Retinal pigment epithelial cell (primary cell): ENCODE results near the gene CERS5.

Experiments
- DNase-seq: peaks from one replicate; pipeline ENCODE4 v3.0.0-alpha.2; 2010; ENCODE audit warnings: low read depth
- H3K4me3 ChIP-seq: 2 replicates; pipeline ENCODE4 v1.5.1; 2011; ENCODE audit warnings: mild to moderate bottlenecking, low read length, control low read depth, moderate library complexity
- CTCF ChIP-seq: conservative IDR thresholded peaks from 2 replicates; pipeline ENCODE4 v1.5.1; 2011; ENCODE audit warnings: low read depth, low read length, control low read depth, inconsistent platforms

The CERS5 gene

DNA sequence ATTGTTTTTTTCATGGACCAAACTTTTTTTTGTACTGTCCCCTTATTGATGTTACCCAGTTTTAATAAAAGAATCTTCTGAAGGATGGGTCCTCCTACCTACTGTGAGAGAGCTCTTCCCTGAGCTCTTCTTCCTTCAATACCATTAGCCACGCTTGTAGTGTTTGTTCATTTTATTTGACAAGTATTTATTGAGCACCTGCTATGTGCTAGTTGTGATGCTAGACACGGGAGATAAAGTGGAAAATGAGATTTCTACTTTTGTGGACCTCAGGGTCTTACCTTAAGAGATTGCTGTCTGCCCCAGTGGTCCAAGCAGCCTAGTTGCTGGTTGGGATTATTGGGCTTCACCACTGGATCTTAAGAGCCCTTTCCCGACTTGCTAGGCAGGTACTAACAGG is 66.6 kb downstream of the CERS5 start:
- DNase-seq: no peak
- no peak overlapping the region for H3K4me3 ChIP-seq
- no peak for TF ChIP-seq CTCF

- TF ChIP-seq CTCF: no peak
- no peak overlapping the region for H3K4me3 ChIP-seq
- no peak for DNase-seq
These were observed 67.7 kb downstream of the CERS5 start for GRCh38 chr12:50099302-50100008.

DNA sequence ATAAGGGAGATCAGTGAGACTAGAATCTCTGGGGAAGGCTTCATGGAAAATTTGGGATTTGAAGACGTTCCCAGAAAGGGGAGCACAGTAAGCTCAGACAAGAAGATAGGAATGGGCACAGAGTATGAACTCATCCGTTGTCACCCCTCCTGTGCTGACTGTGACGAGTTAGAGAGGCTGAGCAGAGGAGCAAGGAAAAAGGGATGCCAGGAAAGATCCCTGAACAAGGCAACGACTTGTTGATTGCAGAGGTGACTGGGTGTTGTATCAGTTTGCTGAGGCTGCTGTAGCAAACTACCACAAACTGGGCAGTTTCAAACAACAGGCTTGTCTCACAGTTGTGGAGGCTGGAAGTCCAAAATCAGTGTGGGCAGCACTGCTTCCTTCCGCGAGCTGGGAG is 69.2 kb downstream of the CERS5 start:
- DNase-seq: no peak
- TF ChIP-seq CTCF: no peak
- H3K4me3 ChIP-seq: no peak overlapping the region

DNA sequence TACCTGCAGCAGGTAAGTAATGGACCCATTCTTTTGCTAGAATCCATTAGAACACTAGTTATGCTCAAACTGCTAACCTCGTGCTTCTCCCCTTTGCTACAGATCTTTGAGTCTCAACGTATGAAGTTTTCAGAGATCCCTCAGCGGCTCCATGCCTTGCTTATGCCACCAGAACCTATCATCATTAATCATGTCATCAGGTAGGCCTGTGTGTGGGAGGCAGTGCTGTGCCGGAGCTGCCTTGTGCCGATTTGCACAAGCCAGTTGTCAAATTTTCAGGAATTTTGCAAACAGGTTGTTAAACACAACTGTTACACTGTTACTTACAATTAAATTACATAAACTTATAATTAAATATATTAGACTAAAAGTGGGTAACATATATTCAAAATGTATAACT is 76.8 kb downstream of the CERS5 start:
- no peak overlapping the region for H3K4me3 ChIP-seq
- no peak for DNase-seq
- no peak for TF ChIP-seq CTCF

DNA sequence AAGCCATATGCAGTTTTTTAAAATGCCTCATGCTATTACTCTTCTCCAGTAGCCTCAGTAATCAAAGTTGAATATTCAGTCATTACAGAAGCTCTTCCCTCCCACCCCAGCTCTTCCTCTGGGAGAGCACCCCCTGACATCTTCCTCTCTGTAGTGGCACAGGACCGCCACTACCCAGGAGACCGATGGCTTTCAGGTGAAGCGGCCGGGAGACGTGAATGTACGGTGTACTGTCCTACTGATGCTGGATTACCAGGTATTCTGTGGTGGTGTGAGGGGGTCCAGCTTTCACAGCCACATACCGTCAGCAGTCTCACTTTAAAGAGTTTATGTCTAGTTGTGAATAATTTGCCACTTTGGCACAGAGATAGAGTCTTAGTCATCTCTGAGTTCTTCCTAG is 77.4 kb downstream of the CERS5 start:
- H3K4me3 ChIP-seq: no peak overlapping the region
- DNase-seq: no peak
- no peak for TF ChIP-seq CTCF

DNA sequence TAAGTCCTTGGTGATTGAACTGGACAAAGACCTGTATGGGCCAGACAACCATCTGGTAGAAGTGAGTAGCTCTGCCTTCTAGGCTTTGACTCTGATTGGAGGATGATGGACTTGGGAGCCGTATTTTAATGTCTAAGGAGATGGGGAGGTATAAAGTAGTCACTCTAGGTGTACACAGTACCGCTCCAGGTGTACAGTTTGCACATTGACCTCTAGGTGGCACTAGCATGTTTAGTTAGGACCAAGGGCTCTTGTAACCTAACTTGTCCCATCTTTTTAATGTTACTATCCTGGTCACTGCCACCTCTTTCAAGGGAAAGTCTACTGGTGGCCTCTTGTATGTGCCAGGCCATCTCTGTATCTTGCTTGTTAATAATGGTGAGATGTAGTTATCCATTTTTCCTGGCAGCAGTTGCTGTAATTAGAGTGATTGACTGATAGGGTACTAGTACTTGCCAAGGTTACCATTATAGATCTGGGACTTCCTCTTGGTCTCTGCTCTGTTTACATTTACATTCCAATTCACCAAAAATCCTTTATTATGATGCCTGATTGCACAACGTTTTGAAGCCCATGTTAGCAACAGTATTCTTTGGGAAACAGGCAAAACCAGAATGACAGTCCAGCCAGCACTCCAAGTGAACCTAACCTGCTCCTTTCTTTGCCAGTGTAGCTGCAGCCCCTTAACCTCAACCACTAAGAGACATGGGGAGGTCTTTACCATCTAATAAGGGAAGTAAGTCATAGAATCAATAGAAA is 78.4 kb downstream of the CERS5 start:
- TF ChIP-seq CTCF: peak; percentile 88
- no peak overlapping the region for H3K4me3 ChIP-seq
- DNase-seq: no peak

GRCh38 chr12:50087995-50088394 is 79.2 kb downstream of the CERS5 start:
- no peak overlapping the region for H3K4me3 ChIP-seq
- no peak for DNase-seq
- TF ChIP-seq CTCF: peak; percentile 9
